GM21737 (cell line): ENCODE results near the gene PRX.
A peak's percentile ranks its signal among the peaks of the same experiment; 100 is the strongest.
"Not testable (repeated sequence)": the region's sequence is repeated elsewhere in the genome, so short reads cannot be mapped to it uniquely, and the experiment has no call there.

Source experiments
- ATAC-seq: cut with Tn5 transposase; IDR thresholded peaks from one replicate; pipeline ENCODE4 v1.9.1; 2021; ENCODE audit warnings: mild to moderate bottlenecking, moderate library complexity; ENCODE audit not compliant: unreplicated experiment

PRX gene

DNA sequence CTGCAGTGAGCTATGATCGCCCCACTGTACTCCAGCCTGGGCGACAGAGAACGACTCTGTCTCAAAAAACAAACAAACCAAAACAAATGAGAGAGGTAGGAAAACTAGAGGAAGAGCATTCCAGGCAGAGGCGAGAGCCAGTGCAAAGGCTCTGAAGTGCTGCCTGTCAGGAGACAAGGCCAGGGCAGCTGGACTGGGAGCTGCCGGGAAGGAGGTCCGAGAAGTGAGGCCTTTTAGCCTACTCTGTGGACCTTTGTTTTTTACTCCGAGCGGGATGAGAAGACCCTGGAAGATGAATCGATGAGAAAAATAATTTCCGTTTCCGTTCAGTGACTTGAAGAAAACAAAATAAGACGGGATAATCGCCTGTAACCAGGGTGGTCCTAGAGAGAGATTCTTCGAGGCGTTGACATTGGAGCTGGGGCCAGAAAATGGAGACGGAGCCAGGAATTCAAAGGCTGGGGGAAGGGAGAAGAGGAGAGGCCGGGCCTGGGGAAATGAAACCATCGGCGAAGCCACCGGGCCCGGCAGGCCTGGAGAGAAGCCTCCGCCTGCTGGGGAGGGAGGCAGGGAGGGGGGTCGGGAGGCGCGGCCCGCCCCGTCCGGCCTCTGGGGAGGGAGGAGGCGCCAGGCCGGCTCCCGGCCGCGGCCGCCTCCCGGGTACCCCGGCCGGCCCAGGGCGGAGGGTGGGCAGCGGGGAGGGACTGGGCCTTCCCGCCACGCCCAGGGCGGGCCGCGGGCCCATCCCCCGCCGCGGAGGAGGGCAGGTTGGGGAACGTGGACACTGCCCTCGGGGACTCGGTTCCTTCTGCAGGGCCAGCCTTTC lies 20.4 kb upstream of the PRX start:
- peak; percentile 55 for ATAC-seq

DNA sequence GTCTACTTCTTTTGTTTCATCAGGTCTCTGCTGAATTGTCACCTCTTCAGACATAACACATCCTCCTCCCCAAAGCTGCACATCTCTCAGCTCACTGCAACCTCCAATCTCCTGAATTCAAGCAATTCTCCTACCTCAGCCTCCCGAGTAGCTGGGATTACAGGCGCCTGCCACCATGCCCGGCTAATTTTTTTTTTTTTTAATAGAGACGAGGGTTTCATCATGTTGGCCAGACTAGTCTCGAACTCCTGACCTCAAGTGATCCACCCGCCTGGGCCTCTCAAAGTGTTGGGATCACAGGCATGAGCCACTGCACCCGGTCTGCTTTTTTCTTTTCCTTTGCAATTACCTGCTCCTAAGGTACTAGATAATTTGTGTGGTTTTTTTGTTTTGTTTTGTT lies 19.6 kb upstream of the PRX start:
- not testable (repeated sequence) for ATAC-seq

DNA sequence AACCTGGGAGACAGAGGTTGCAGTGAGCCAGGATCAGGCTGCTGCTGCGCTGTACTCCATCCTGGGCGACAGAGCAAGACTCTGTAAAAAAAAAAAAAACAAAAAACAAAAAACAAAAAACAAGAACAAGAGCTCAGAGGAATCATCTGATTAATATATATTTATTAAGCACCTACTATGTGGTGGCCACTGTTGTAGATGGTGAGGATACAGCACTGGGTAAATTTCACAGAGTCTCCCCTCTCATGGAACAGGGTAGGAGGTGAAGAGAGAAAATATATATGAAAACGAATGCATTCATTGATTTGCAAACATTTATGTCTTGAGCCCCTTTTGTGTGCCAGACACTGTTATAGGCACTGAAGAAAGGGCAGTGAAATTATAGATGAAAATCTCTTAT lies 18.5 kb upstream of the PRX start:
- ATAC-seq, result no peak

DNA sequence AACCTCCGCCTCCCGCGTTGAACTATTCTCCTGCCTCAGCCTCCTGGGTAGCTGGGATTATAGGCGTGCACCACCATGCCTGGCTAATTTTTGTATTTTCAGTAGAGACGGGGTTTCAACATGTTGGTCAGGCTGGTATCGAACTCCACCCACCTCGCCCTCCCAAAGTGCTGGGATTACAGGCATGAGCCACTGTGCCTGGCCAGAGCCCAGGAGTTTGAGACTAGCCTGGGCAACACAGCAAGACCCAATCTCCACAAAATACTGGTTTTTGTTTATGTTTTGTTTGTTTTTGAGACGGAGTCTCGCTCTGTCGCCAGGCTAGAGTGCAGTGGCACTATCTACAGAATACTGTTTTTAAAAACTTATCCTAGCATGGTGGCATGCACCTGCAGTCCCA lies 17.1 kb upstream of the PRX start:
- not testable (repeated sequence) for ATAC-seq

DNA sequence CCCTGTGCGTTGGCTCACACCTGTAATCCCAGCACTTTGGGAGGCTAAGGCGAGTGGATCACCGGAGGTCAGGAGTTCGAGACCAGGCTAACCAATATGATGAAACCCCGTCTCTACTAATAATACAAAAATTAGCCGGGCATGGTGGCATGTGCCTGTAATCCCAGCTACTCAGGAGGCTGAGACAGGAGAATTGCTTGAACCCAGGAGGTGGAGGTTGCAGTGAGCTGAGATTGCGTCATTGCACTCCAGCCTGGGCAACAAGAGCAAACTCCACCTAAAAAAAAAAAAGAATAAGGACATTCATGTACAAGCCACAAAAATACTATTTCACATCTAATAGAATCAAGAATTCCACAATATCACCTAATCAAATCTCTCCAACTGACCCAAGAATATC lies 15.0 kb upstream of the PRX start:
- ATAC-seq, result not testable (repeated sequence)

DNA sequence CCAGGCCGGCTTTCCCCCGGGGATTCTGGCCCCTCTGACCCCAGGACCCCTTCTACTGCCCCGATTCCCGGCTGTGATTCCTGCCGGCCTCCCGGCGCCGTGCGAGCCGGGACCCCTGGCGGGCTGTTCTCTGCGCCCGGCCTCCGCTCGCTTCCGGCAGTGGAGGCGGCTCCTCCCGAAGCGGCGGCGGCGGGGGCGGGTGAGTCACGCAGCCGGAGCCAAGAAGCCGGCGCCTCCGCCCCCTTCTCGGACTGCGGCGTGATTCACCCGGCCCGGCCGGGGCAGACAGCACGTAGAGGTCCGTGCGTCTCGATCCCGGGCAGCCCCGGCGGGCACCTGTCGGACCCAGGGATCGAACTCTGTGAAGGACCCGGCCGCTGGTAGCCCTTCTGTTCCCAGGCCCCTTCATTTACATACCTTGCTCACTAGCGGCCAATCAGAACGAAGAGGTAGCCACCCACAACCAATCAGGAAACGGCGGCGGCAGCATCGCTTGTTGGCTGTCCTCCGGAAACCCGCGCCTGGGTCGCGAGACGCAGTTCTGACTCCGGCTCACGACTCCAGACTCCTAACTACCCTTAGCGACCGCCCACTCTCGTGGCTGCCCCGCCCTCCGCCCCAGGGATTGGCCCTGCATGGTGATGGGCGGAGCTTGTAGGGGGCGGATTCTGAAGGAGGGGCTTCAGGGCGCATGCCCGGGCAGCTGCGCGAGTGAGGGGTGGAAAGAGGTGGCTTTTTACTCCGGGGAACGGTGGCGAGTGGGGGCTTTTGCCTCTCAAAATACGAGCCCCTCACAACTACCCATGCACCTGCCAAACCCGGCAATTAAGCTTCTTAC lies 12.5 kb upstream of the PRX start, which contains the start of gene SERTAD1:
SERTAD1 (minus strand) TSS at position 543 of the 838 bp plus-strand sequence. CDS start 2,446 bp downstream, outside the sequence.
- ATAC-seq, result peak; percentile 83

DNA sequence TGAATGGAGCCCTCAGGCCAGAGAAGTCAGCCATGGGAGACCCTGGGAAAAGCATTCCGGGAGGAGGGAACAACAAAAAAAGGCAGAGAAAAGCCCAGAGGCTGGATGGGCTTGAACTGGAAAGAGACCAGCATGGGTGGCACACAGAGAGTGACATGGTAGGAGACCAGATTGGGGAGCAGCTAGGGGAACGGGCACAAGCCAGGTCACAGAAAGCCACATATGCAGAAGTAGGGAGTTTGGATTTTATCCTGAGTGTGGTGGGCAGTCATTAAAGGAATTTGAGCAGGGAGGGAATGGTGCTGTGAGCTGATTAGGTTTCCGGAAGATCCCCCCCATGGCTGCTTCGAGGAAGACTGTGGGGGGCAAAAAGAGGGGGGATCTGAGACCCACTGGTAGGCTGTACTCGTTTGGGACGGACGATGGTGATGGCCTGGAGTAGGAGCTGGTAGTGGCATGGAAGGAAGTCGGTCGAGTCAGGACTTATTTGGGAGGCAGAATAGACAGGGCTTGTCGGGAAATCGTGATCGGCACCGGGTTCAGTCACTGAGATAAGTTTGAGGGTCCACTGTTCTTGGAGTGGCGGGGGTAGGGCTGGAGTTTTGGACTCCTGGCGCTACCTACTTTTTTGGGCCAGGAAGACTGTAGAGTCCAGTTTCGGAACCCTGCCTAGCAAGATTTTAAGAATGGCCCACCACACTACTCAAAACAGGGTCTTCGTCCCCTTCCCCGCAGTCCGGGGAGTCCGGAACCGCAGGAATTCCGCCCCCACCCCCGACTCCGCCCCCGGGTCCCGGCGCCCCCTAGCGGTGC lies 11.7 kb upstream of the PRX start:
- peak; percentile 0 for ATAC-seq

DNA sequence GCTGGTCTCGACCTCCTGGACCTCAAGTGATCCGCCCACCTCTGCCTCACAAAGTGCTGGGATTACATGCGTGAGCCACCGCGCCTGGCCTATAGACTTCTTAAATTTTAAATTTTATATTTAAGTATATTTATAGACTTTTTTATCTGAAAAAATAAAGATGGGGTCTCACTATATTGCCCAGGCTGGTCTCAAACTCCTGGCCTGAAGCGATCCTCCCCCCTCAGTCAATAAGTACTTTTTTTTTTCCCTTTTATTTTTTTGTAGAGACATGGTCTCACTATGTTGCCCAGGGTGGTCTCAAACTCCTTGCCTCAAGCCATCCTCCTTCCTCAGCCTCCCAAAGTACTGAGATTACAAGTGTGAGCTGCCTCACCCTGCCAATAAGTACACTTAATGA lies 10.8 kb upstream of the PRX start:
- ATAC-seq, result no peak

DNA sequence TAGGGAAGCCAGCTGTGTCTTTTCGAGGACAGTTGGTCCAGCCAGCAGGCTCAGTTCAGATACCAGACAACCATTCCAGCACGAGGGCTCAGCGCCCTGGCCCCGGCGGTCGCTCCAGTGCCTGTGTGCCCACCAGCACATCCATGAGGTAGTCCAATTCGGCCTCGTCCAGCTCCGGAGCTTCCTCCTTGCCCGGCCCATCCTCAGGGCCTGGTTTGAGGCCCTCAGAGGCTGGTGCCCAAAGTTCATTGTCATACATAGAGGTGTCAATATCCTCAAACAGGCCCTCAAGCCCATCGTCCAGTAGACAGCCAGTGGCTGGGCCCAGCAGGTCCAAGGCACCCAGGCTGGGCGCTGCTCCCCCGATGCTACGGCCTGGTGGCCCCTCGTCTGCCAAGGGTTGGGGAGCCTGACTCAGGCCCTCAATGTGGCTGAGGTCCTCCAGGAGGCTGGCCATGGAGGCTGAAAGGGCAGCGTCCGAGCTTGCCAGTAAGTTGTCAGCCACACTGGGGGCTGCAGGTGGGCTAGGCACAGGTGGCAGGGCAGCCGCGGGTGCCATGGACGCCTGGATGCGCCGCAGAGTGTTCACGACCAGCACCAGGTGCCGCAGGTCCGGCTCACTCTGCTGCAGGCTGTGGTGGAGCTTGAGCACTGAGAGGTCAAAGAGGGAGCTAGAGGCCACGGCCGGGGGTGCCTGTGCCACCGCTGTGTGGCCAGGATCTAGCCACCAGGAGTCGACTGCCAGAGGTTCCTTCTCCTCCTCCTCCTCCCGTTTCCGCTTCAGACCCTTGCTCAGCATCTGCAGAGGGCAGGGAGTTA lies 9.8 kb upstream of the PRX start:
- no peak for ATAC-seq

DNA sequence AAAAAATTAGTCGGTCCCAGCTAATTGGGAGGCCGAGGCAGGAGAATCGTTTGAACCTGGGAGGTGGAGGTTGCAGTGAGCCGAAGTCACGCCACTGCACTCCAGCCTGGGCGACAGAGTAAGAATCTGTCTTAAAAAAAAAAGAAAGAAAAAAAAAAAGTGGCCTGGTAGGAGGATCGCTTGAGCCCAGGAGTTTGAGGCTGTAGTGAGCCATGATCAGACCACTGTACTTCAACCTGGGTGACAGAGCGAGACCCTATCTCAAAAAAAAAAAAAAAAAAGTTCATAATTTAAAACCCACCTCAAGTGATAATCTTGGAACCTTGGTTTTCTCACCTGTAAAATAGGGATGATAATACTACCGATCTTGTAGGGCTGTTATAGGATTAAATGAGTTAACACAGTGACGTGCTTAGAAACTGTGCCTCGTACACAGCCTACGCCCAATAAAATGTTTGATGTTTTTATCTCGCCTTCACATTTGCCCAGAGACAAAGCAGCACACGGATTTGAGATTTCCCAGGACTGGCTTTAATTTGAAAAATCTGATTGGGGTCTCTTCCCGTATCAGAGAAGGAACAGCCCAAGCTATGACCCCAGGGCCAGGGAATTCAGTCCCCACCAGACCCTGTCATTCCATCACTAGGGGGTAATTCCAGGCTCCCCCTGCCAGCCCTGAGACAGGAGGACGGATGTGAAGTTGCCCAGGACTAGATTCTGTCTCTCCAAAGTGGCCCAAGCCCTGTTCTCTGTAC lies 9.0 kb upstream of the PRX start:
- no peak for ATAC-seq

DNA sequence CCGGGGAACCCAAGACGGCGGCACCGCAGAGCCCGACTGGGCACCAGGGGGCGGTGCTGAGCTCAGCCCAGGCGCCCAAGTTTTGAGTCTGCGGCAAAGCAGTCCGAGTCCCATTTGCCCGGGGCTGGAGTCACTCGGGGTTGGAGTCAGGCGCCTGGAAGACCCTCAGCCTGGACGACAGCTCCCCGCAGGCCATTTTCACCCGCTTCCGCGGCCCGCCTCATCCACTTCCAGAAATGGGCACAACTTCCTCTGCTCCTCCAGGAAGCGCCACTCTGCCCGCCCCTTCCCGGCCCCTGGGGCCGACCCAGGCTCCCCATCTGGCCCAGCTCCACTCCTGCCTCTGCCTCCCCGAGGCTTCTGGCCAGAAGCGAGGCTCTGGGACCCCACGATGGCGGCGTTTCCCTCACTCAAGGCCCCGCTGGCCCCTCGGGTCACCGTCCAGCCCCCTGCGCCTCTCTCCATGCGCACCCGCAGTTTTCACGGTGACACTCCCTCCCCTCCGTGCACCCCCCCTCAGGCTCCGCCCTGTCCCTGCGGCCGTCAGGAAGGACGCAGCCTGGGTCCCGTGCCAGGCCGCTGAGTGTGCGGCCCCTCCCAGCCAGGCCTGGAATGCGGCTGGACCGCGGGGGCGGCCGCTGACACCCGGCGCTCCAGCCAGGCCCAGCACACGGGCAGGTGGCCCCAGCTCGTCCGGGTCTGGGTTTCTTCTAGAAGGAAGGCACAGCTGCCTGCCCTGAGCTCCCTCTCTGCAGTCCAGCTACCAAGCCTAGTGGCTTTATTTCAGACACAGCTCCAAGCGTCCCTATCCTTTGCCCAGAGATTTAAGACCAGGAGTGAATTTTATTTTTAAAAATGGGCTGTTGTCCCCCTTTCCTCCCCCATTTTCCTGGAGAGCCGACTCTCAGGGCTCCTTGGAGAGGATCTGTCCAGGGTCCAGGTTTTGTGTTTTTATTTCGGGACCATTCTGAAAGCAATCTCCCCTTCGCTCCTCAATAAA lies 7.9 kb upstream of the PRX start:
- ATAC-seq, result peak; percentile 29

DNA sequence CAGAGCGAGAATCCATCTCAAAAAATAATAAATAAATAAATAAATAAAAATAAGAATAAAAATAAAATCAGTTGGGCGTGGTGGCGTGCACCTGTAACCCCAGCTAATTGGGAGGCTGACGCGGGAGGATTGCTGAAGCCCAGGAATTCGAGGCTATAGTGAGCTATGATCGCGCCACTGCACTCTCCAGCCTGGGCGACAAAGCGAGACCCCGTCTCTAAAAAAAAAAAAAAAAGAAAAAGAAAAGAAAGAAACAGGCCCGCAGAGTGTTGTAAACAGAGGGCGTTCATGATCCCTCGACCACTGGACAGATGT lies 7.2 kb upstream of the PRX start:
- ATAC-seq, result no peak

DNA sequence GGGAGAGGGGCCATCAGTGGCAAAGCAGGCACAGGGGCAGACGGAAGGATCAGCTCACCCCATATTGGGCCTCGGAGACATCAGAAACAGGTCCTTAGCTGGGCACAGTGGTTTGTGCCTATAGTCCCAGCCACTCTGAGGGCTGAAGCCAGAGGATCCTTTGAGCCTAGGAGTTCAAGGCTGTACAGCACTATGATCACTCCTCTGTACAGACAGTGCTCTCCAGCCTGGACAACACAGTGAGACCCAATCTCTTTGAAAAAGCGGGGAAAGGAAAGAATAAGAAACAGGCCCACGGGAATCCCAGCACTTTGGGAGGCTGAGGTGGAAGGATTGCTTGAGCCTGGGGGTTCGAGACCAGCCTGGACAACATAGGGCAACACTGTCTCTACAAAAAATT lies 6.6 kb upstream of the PRX start:
- ATAC-seq, result no peak

DNA sequence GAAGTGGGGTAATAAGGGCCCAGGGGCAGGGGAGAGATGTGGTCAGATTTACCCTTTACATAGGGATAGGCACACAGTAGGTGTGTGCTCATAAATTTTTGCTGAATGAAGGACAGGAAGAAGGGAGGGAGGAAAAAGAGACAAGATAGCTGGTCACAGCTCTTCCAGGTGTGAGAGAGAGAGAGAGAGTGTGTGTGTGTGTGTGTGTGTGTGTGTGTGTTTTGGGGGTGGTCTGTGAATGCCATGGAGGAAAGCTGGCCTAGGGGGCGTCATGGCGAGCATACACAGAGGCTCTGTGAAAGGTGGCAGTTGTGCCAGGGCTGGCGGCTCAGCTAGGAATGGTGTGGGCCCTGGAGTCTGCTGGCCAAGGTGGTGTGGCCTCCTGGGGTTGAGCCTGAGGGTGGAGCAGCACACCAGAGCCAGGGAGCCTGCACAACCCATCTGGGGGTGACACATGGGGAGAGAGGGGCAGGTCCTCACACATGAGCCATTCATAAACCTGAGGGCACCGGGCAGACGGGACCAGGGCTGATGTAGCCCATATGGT lies 6.0 kb upstream of the PRX start:
- no peak for ATAC-seq

DNA sequence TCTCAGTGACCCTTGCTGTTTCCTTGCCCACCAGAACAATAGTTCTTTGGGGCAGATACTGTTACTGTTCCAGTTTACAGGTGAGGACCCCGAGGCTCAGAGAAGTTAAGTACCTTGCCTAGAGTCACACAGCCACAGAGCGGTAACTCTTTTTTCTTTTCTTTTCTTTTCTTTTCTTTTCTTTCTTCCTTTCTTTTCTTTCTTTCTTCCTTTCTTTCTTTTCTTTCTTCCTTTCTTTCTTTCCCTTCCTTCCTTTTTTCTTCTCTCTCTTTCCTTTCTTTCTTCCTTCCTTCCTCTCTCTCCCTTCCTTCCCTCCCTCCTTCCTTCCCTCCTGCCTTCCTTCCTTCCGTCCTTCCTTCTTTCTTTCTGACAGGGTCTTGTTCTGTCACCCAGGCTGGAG lies 4.9 kb upstream of the PRX start:
- ATAC-seq, result no peak

DNA sequence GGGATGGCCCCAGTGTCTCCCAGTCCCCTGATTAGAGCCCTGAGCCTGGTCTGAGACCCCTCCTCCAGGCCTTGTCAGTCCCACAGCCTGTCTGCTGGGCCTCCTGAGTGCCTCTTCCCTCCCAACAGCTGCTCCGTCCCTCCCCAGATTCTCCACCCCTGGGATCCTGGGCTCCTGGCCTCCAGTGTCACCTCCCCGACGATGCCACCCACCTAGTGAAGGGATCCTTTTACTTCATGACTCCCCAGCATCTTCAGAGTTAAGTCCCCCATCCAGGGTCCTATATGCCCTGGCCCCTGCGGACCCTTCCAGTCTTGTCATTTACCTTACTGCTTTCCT lies 4.4 kb upstream of the PRX start:
- ATAC-seq, result no peak

DNA sequence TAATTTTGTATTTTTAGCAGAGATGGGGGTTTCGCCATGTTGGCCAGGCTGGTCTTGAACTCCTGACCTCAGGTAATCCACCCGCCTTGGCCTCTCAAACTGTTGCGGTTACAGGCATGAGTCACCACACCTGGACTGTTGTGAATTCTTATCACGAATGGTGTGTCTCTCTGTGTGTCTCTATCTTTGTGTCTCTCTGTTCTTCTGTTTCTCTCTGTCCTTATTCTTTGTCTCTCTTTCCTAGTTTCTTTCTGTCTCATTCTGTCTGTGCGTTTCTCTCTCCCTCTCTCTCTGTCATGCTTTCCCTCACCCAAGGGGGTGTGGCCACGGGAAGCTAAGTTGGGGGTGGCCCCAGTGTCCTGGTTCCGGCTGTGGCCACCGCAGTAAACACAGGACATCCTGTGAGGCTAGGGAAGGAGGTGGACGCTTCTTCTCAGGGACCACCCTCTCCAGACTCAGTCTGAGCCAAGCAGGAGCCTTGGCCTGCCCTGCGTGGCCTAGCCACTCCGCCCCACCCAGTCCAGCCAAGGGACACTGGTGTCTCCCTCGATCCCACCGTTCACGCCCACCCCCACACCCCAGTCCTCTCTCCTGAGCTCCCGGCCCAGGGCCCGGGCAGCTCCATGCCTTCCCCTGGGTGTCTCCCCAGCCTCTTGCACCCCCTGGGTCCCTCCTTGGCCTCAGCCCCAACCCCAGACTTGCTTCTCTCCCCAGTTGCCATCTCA lies 3.9 kb upstream of the PRX start:
- ATAC-seq, result no peak

DNA sequence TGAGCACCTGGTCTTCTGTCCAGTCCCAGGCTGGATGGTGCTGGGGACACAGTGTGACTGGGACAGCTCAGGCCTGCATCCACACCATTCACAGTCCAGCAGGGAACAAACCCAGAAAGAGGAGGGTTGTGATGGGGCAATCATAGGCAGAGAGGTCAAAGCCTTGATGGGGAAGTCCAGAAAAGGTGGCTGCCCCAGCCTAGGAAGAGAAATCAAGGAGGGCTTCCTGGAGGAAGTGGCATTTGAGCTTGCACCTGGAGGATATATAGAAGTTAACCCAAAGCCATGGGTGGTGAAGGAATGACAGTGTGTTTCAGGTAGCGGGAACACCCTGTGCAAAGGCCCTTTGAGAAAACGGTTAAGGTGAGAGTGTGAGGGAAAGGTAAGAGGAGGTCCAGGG lies 2.6 kb upstream of the PRX start:
- ATAC-seq, result no peak
